Posterior vena cava (tissue), 2 donors: Measurements from ENCODE around the gene ZNF30. TPM values are rescaled to one million over a fixed set of nuclear protein-coding genes. Genes with fewer than 3 reads are reported as not detected.
"Not testable (repeated sequence)": the region's sequence is repeated elsewhere in the genome, so short reads cannot be mapped to it uniquely, and the experiment has no call there.

Experiments used
- DNase-seq: peaks from one replicate; pipeline ENCODE4 v3.0.0-alpha.2; 2020; ENCODE audit warnings: low spot score
- intact Hi-C, 2 donors: fragments of 100-400 bp; cut with DNase I; formaldehyde crosslinking; loops; one replicate each; pipeline versions ENCODE4 v1.14.1 to v1.14.2; 2022 to 2023
- total RNA-seq, 2 donors: library from RNA; stranded (reverse); fragmentation: NEBNext Ultra II Directional; extraction: Animal tissue kit (Norgen Biotek cat#: 25700); gene quantifications; one replicate each; pipeline ENCODE4 v1.2.1, GENCODE V29; 2021
- donor health status: DM: yes; HTN: yes; CAD: no.
- donor health status: DM: yes; HTN: yes; CAD: no.

The ZNF30 gene
- total RNA-seq, 2 donors from 2014 or later = 2.2 to 3.4 TPM

- intact Hi-C loops = no loop called here
- no peak for DNase-seq
Observed at GRCh38 chr19:34979819-34980640, 53.3 kb downstream of the ZNF30 start.

- intact Hi-C loops = no loop called here
- DNase-seq = no peak
Observed at GRCh38 chr19:34982275-34982674, 55.6 kb downstream of the ZNF30 start.

- no peak for DNase-seq
- intact Hi-C loops = no loop called here
Observed at GRCh38 chr19:34983786-34984185, 57.1 kb downstream of the ZNF30 start.

- intact Hi-C loops = no loop called here
- no peak for DNase-seq
Observed at GRCh38 chr19:34984287-34984686, 57.6 kb downstream of the ZNF30 start.

- intact Hi-C loops = no loop called here
- DNase-seq = no peak
Observed at GRCh38 chr19:34985249-34986022, 58.7 kb downstream of the ZNF30 start.

- DNase-seq = no peak
- intact Hi-C loops = no loop called here
Observed at GRCh38 chr19:34988119-34988518, 61.4 kb downstream of the ZNF30 start.

GRCh38 chr19:34989298-34989697 lies 62.6 kb downstream of the ZNF30 start:
- intact Hi-C loops = no loop called here
- no peak for DNase-seq

GRCh38 chr19:34990578-34991192 lies 64.0 kb downstream of the ZNF30 start:
- intact Hi-C loops = no loop called here
- DNase-seq = peak; percentile 10

- intact Hi-C loops = no loop called here
- peak; percentile 30 for DNase-seq
Observed at GRCh38 chr19:34991542-34992333, 65.0 kb downstream of the ZNF30 start.

GRCh38 chr19:34992582-34992981 lies 65.9 kb downstream of the ZNF30 start:
- peak; percentile 41 for DNase-seq
- intact Hi-C loops = not testable (repeated sequence)

GRCh38 chr19:34994286-34994642 lies 67.6 kb downstream of the ZNF30 start:
- peak; percentile 56 for DNase-seq
- intact Hi-C loops = no loop called here

Other genes starting within 250 kb of the ZNF30 start
- under 1 TPM; 0.56 to 0.90 TPM for gene SCGB2B2, start 249.7 kb upstream of the ZNF30 start, total RNA-seq
- gene ZNF302, start 249.2 kb upstream of the ZNF30 start, total RNA-seq = 10 to 100 TPM; 22.9 to 26.0 TPM
- 10 to 100 TPM; 10.0 to 12.1 TPM for gene ZNF181, start 192.7 kb upstream of the ZNF30 start, total RNA-seq
- 1 to 10 TPM; 4.1 to 5.8 TPM for gene ZNF599, start 153.7 kb upstream of the ZNF30 start, total RNA-seq
- gene ZNF792, start 37.3 kb downstream of the ZNF30 start, total RNA-seq = 1 to 10 TPM; 4.9 to 6.2 TPM
- gene GRAMD1A, start 73.4 kb downstream of the ZNF30 start, total RNA-seq = 10 to 100 TPM; 83.0 to 87.0 TPM
- 10 to 100 TPM; 30.8 to 42.4 TPM for gene SCN1B, start 103.6 kb downstream of the ZNF30 start, total RNA-seq
- gene HPN, start 114.8 kb downstream of the ZNF30 start, total RNA-seq = 1 to 10 TPM in 1 of 2 donors, under 1 TPM in 1; 1.00 to 1.7 TPM
- gene FXYD3, start 188.9 kb downstream of the ZNF30 start, total RNA-seq = not detected
- 1 to 10 TPM; 9.1 to 10.0 TPM for gene LGI4, start 208.2 kb downstream of the ZNF30 start, total RNA-seq
- 100 to 1,000 TPM; 157 to 183 TPM for gene FXYD1, start 211.9 kb downstream of the ZNF30 start, total RNA-seq
- under 1 TPM in 1 of 2 donors, not detected in 1; 0.43 TPM for gene FXYD7, start 216.4 kb downstream of the ZNF30 start, total RNA-seq
- gene FXYD5, start 227.8 kb downstream of the ZNF30 start, total RNA-seq = 10 to 100 TPM; 67.9 to 89.3 TPM